A549 (cell line): ENCODE results near the gene TTLL11.

Experiments
- BHLHE40 ChIP-seq: IDR thresholded peaks from 2 replicates; pipeline ENCODE4 v1.6.1; 2012; ENCODE audit warnings: low read depth, low read length, inconsistent platforms
- CTCF ChIP-seq: fragments of >200 bp; sonication (Bioruptor Twin); formaldehyde crosslinking; IDR thresholded peaks from 3 replicates; pipeline ENCODE4 v1.5.1; 2016

GRCh38 chr9:121930956-121931355, 162.2 kb downstream of the TTLL11 start:
- TF ChIP-seq CTCF = no peak
- no peak for TF ChIP-seq BHLHE40
